ENCODE measurements around the gene SELPLG.
"Not testable (repeated sequence)": the region's sequence is repeated elsewhere in the genome, so short reads cannot be mapped to it uniquely, and the experiment has no call there.

GRCh38 chr12:108656247-108656646 lies 22.6 kb upstream of the SELPLG start:
- not testable (repeated sequence) for TF ChIP-seq CTCF (IDR thresholded peaks at IDR 0.05; ENCODE audit: insufficient read depth, low read length); GABPA (IDR thresholded peaks at IDR 0.05; ENCODE audit: low read depth); REST (IDR thresholded peaks at IDR 0.05; ENCODE audit: insufficient replicate concordance, low read depth); POLR2AphosphoS5 (IDR thresholded peaks at IDR 0.05; ENCODE audit: low read depth)
